Neural cell (in vitro differentiated cells): ENCODE results near the gene CLIP1. TPM values are rescaled to one million over a fixed set of nuclear protein-coding genes. Genes with fewer than 3 reads are reported as not detected.
"Not testable (repeated sequence)": the region's sequence is repeated elsewhere in the genome, so short reads cannot be mapped to it uniquely, and the experiment has no call there.

Source experiments
- H2AFZ ChIP-seq: fragments of 200-600, 300-800 bp; sonication (generic), shearing (Covaris generic); 2 replicates; pipeline ENCODE4 v1.6.0; 2014; ENCODE audit warnings: low read depth, mild to moderate bottlenecking, antibody characterized with exemption, low read length, moderate library complexity
- H3F3A ChIP-seq: fragments of 200-600 bp; shearing (Covaris generic); 2 replicates; pipeline ENCODE4 v1.6.1; 2016; ENCODE audit warnings: mild to moderate bottlenecking, moderate library complexity, mixed read lengths, antibody characterized with exemption, low read length; ENCODE audit not compliant: insufficient read depth, poor library complexity, severe bottlenecking
- H3K27ac ChIP-seq: fragments of 200-600, 300-800 bp; sonication (generic), shearing (Covaris generic); 2 replicates; pipeline ENCODE4 v1.5.1; 2014; ENCODE audit warnings: mild to moderate bottlenecking, low read length, moderate library complexity
- H3K27me3 ChIP-seq: fragments of 300-800, 200-600 bp; sonication (generic), shearing (Covaris generic); 2 replicates; pipeline ENCODE4 v1.6.0; 2014; ENCODE audit warnings: mild to moderate bottlenecking, low read depth, low read length, moderate library complexity; ENCODE audit not compliant: insufficient read depth
- H3K36me3 ChIP-seq: fragments of 300-800, 200-600 bp; sonication (generic), shearing (Covaris generic); 2 replicates; pipeline ENCODE4 v1.5.1; 2014; ENCODE audit warnings: mild to moderate bottlenecking, antibody characterized with exemption, low read length, moderate library complexity; ENCODE audit not compliant: insufficient read depth
- H3K4me2 ChIP-seq: fragments of 300-800, 200-600 bp; sonication (generic), shearing (Covaris generic); 2 replicates; pipeline ENCODE4 v1.6.0; 2014; ENCODE audit warnings: mild to moderate bottlenecking, low read length
- H3K4me3 ChIP-seq: fragments of 300-800, 200-600 bp; sonication (generic), shearing (Covaris generic); 2 replicates; pipeline ENCODE4 v1.5.1; 2014; ENCODE audit warnings: mild to moderate bottlenecking, low read length, moderate library complexity
- H3K79me2 ChIP-seq: fragments of 200-600 bp; shearing (Covaris generic); replicated peaks from 2 replicates; pipeline ENCODE4 v1.6.0; 2014; ENCODE audit warnings: mild to moderate bottlenecking, low read length, moderate library complexity; ENCODE audit not compliant: insufficient read depth
- H3K9ac ChIP-seq: fragments of 300-800, 200-600 bp; sonication (generic), shearing (Covaris generic); 2 replicates; pipeline ENCODE4 v1.6.1; 2016; ENCODE audit warnings: mild to moderate bottlenecking, low read length, mixed read lengths
- H3K9me2 ChIP-seq: fragments of 200-600 bp; shearing (Covaris generic); 2 replicates; pipeline ENCODE4 v1.6.1; 2016; ENCODE audit warnings: mild to moderate bottlenecking, low read length, mixed read lengths; ENCODE audit not compliant: insufficient read depth
- H3K9me3 ChIP-seq: fragments of 200-600, 300-800 bp; sonication (generic), shearing (Covaris generic); 2 replicates; pipeline ENCODE4 v1.6.1; 2016; ENCODE audit warnings: mild to moderate bottlenecking, mixed run types, low read length, moderate library complexity, mixed read lengths
- H4K20me1 ChIP-seq: fragments of 200-600 bp; shearing (Covaris generic); 2 replicates; pipeline ENCODE4 v1.6.1; 2016; ENCODE audit warnings: mild to moderate bottlenecking, mixed run types; ENCODE audit not compliant: insufficient read depth
- EP300 ChIP-seq: fragments of 450-650 bp; conservative IDR thresholded peaks from 2 replicates; pipeline ENCODE4 v1.6.1; 2014; ENCODE audit warnings: antibody characterized with exemption, mild to moderate bottlenecking, moderate library complexity; ENCODE audit not compliant: poor library complexity, severe bottlenecking
- POLR2AphosphoS5 ChIP-seq: IDR thresholded peaks from 2 replicates; pipeline ENCODE4 v1.6.1; 2012
- RAD21 ChIP-seq: fragments of 450-650 bp; conservative IDR thresholded peaks from 2 replicates; pipeline ENCODE4 v1.6.1; 2014; ENCODE audit warnings: antibody characterized with exemption, mild to moderate bottlenecking, moderate library complexity
- REST ChIP-seq: IDR thresholded peaks from 2 replicates; pipeline ENCODE4 v1.6.1; 2012; ENCODE audit warnings: borderline replicate concordance
- SMC3 ChIP-seq: fragments of 450-650 bp; conservative IDR thresholded peaks from 2 replicates; pipeline ENCODE4 v1.6.1; 2014; ENCODE audit warnings: antibody characterized with exemption, mild to moderate bottlenecking, moderate library complexity; ENCODE audit not compliant: poor library complexity
- TAF1 ChIP-seq: IDR thresholded peaks from 2 replicates; pipeline ENCODE4 v1.6.1; 2012; ENCODE audit warnings: low read depth
- polyA plus RNA-seq: library from polyadenylated mRNA; depleted of rRNA; stranded (reverse); fragments of >200 nt; gene quantifications from 2 replicates; pipeline ENCODE4 v1.2.3, GENCODE V29; 2014
- TF ChIP-seq, protein P1 (sequence below): fragments of 450-650 bp; IDR thresholded peaks from 2 replicates; pipeline ENCODE4 v1.5.1; 2014; ENCODE audit warnings: antibody characterized with exemption, mild to moderate bottlenecking, moderate library complexity; ENCODE audit not compliant: poor library complexity, severe bottlenecking

CLIP1 gene
- polyA plus RNA-seq, 1 donor from 2014 or later, result 67.4 TPM

GRCh38 chr12:122385171-122386016 lies 37.1 kb downstream of the CLIP1 start:
- Histone ChIP-seq H3K27me3 (no peaks in the 10 kb centered on the region), H3K4me2 (no peak overlapping the region), H3K36me3 (no peaks in the 10 kb centered on the region), H3K9me3 (no peaks in the 10 kb centered on the region), H3K4me3 (no peak overlapping the region), H3K27ac (no peak overlapping the region), H3K9me2 (no peaks in the 10 kb centered on the region), H2AFZ (no peak overlapping the region), H4K20me1 (no peaks in the 10 kb centered on the region), H3K79me2 (peaks cover 2% of the 10 kb centered on the region), H3F3A (no peaks in the 10 kb centered on the region), H3K9ac (no peak overlapping the region)
- TF ChIP-seq TAF1, result no peak

DNA sequence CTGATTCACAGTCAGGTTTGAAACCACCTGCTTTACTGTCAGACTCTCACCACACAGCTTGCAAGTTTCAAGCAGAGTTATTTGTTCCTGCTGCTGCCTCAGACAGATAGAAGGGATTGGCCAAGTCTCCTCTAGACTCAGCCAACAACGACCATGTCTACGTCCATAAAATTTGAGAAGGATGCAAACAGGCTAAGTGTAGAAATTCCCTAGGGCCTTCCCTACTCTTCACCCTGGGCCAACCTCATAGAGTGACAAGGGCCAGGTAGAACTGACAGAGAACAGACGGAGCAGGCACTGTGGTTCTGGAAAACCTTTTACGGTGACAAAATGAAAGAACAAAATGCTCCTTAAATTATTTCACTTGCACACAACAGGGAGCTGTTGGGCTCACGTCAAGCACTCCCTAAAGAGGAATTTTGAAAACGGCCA lies 39.5 kb downstream of the CLIP1 start:
- Histone ChIP-seq H2AFZ (no peak overlapping the region), H3K9me2 (no peaks in the 10 kb centered on the region), H3K36me3 (no peaks in the 10 kb centered on the region), H3F3A (no peaks in the 10 kb centered on the region), H3K9ac (no peak overlapping the region), H3K27ac (no peak overlapping the region), H3K4me3 (no peak overlapping the region), H3K9me3 (no peaks in the 10 kb centered on the region), H4K20me1 (no peaks in the 10 kb centered on the region), H3K79me2 (no peaks in the 10 kb centered on the region), H3K4me2 (no peak overlapping the region), H3K27me3 (no peaks in the 10 kb centered on the region)
- TF ChIP-seq RAD21 (no peak), EP300 (no peak), REST (no peak)

GRCh38 chr12:122381021-122381420 lies 41.4 kb downstream of the CLIP1 start:
- Histone ChIP-seq H3K9me3 (no peaks in the 10 kb centered on the region), H3K9me2 (no peaks in the 10 kb centered on the region), H3K9ac (no peak overlapping the region), H3K27me3 (no peaks in the 10 kb centered on the region), H3K79me2 (no peaks in the 10 kb centered on the region), H4K20me1 (no peaks in the 10 kb centered on the region), H3K4me2 (no peak overlapping the region), H3F3A (no peaks in the 10 kb centered on the region), H3K36me3 (no peaks in the 10 kb centered on the region), H3K27ac (no peak overlapping the region), H3K4me3 (no peak overlapping the region), H2AFZ (no peak overlapping the region)
- TF ChIP-seq, protein P1, sequence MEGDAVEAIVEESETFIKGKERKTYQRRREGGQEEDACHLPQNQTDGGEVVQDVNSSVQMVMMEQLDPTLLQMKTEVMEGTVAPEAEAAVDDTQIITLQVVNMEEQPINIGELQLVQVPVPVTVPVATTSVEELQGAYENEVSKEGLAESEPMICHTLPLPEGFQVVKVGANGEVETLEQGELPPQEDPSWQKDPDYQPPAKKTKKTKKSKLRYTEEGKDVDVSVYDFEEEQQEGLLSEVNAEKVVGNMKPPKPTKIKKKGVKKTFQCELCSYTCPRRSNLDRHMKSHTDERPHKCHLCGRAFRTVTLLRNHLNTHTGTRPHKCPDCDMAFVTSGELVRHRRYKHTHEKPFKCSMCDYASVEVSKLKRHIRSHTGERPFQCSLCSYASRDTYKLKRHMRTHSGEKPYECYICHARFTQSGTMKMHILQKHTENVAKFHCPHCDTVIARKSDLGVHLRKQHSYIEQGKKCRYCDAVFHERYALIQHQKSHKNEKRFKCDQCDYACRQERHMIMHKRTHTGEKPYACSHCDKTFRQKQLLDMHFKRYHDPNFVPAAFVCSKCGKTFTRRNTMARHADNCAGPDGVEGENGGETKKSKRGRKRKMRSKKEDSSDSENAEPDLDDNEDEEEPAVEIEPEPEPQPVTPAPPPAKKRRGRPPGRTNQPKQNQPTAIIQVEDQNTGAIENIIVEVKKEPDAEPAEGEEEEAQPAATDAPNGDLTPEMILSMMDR, result no peak
- TF ChIP-seq SMC3, result no peak
- TF ChIP-seq TAF1, result no peak
- no peak for TF ChIP-seq REST
- TF ChIP-seq POLR2AphosphoS5, result no peak

- H3K9ac ChIP-seq, H3K4me3 ChIP-seq, H3K79me2 ChIP-seq, H3F3A ChIP-seq, H3K4me2 ChIP-seq, H3K27me3 ChIP-seq, H3K27ac ChIP-seq, H3K9me3 ChIP-seq, H4K20me1 ChIP-seq, H2AFZ ChIP-seq, H3K9me2 ChIP-seq, H3K36me3 ChIP-seq: not testable (repeated sequence)
These were observed 45.7 kb downstream of the CLIP1 start for GRCh38 chr12:122376751-122377150.
